ENCODE measurements around the gene KL.

DNA sequence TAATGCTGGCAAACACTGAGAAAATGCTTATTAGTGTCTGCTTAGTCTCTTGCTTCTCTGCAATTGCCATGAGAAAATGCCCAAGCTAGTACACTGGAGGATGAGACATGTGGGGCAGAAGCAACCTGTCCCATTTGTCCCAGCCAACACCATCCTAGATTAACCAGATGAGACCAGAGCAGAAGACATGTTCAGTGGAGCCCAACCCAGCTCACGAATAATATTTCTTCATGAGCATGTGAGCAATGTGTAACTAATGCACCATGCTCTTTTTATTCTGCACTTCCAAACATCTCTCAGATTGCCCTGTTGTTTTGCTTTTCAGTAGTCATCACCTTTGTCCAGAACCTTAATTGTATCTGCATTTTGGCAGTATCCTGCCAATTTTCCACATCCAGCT lies 21.4 kb downstream of the KL start:
- TF ChIP-seq, protein P1, sequence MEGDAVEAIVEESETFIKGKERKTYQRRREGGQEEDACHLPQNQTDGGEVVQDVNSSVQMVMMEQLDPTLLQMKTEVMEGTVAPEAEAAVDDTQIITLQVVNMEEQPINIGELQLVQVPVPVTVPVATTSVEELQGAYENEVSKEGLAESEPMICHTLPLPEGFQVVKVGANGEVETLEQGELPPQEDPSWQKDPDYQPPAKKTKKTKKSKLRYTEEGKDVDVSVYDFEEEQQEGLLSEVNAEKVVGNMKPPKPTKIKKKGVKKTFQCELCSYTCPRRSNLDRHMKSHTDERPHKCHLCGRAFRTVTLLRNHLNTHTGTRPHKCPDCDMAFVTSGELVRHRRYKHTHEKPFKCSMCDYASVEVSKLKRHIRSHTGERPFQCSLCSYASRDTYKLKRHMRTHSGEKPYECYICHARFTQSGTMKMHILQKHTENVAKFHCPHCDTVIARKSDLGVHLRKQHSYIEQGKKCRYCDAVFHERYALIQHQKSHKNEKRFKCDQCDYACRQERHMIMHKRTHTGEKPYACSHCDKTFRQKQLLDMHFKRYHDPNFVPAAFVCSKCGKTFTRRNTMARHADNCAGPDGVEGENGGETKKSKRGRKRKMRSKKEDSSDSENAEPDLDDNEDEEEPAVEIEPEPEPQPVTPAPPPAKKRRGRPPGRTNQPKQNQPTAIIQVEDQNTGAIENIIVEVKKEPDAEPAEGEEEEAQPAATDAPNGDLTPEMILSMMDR (IDR thresholded peaks at IDR 0.05), result no peak
- TF ChIP-seq POLR2AphosphoS5 (IDR thresholded peaks at IDR 0.05; ENCODE audit: low read depth, low read length), result no peak
- no peak for TF ChIP-seq TCF7L2 (IDR thresholded peaks at IDR 0.05; ENCODE audit: low read depth, low read length)

Data from Panc1 (cell line).